Activated T-helper 1 cell treated with anti-CD3 and anti-CD28 coated beads, Interleukin-2, amount 50 U/mL, for 16 hours (primary cell): ENCODE measurements around the gene USF2.
A peak's percentile ranks its signal among the peaks of the same experiment; 100 is the strongest.
"Not testable (repeated sequence)": the region's sequence is repeated elsewhere in the genome, so short reads cannot be mapped to it uniquely, and the experiment has no call there.

ENCODE experiments used
- DNase-seq, 2 donors: peaks; one replicate each; pipeline ENCODE4 v3.0.0-alpha.2; 2020; ENCODE audit warnings: low read depth in 1 of 2, low spot score in 1 of 2

Gene USF2

DNA sequence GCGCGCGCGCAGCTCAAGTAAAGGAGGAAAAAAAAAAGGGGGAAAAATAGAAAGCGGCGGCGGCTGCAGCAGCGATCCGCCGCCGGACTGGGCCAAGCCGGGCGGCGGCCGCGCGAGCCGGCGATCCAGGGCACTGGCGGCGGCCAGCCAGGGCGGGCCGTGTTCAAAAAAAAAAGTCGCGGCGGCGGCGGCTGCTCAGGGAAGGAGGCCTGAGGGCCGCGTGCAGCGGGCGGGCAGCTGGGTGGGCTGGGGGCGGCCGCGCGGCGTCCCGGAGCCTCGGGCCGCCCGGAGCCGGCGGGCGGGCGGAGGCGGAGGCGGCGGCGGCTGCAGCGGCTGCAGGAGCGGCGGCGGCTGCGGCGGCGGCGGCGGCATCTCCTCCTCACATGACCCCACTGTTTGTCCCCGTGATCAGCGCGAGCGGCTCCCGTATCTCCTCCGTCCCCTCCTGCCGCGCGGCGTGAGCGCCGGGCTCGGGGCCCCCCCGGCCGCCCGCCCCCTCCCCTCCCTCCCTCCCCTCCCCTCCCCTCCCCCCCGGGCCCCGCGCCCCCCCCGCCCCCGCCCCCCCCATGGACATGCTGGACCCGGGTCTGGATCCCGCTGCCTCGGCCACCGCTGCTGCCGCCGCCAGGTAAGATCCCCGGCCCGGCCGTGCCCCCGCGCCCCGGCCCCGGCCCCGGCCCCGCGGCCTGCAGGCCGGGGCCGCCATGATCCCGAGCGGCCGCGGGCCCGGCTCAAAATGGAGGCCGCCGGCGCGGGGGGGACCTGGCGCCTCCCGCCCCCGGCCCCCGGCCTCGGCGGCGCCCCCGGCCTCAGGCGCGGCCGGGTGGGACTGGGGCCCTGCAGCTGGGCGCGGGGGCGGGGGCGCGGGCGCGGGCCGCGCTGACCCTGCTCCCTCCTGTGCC lies at the start of gene USF2:
Gene USF2, plus strand, starts transcription at position 427 of the 902 bp plus-strand sequence. Its CDS starts 140 bp downstream, at position 567.
- DNase-seq, result peak; percentile 42 to 48

DNA sequence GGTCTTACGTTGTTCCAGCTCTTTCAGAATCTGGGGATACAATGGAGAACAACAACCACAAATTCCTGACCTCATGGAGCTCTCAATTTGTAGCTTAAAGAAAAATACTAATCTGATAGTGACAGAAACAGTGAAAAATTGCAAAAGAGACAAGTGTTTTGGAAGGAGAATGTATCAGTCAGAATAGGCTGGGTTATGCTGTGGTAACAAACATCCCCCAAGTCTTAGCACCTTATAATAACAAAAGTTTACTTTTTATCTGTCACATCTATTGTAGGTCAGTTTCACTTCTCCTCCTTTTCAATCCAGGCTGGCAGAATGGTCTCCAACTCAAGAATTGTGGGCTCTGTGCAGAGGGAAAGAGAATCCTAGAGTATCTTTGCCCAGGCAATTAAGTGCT lies 49.8 kb upstream of the USF2 start:
- DNase-seq, result no peak

- no peak for DNase-seq
These were observed 48.3 kb upstream of the USF2 start for GRCh38 chr19:35220315-35220921.

GRCh38 chr19:35220973-35221590 lies 47.7 kb upstream of the USF2 start:
- DNase-seq, result not testable (repeated sequence)

DNA sequence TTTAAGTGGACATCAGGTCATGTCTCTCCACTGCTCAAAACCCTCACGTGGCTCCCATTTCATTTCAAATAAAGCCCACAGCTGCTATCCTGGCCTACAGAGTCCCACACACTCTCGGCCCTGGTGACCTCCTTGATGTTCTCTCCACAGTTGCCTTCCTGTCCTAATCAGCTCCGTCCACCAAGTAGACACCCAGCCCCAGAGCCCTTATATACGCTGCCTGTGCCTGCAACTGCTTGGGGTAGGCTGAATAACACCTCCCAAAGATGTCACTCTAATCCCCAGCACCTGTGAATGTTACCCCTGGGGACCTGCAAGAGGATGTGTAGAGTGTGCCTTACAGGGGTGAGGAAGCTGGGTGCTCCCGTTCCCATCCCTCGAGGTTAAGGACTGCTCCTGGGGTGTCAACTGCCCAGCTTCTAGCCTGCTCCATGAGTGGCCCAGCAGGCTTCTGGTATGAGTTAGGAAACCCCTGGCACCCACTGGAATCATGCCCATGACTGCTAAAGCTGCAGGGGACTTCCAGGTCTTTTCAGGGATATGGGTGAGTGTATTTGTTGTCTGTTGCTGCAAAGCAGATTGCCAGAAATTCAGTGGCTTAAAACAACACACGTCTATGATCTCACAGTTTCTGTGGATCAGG lies 46.3 kb upstream of the USF2 start:
- no peak for DNase-seq

GRCh38 chr19:35223084-35223790 lies 45.5 kb upstream of the USF2 start:
- DNase-seq, result no peak

DNA sequence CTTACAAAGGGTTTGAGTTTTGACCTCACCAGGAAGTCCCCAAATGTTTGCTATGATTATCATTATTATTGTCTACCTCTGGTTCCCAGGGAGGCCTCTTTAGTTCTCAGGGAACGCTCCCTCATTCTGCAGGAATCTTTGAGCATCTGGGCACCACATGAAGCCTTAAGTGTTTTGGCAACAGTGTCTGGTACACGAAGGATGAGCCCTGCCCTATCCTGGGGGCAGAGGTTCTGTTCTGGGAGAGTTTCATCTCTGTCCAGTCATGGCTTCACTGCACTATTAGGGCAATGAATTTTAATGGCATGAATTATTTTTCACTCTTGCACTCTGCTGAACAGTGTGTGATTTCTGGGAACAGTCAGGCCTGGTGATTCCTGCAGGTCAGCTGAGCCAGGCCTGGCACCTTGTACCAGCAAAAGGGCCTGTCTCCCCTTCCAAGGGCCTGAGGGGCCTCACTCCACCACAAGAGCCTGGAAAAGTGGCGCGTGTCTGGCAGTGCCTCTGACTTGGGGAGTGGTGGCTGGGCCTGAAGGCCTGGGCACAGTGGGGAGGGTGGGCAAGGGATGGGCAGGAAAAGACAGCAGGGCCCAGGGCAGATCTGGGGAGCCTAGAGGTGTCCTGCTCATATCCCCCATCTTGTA lies 44.8 kb upstream of the USF2 start:
- no peak for DNase-seq

DNA sequence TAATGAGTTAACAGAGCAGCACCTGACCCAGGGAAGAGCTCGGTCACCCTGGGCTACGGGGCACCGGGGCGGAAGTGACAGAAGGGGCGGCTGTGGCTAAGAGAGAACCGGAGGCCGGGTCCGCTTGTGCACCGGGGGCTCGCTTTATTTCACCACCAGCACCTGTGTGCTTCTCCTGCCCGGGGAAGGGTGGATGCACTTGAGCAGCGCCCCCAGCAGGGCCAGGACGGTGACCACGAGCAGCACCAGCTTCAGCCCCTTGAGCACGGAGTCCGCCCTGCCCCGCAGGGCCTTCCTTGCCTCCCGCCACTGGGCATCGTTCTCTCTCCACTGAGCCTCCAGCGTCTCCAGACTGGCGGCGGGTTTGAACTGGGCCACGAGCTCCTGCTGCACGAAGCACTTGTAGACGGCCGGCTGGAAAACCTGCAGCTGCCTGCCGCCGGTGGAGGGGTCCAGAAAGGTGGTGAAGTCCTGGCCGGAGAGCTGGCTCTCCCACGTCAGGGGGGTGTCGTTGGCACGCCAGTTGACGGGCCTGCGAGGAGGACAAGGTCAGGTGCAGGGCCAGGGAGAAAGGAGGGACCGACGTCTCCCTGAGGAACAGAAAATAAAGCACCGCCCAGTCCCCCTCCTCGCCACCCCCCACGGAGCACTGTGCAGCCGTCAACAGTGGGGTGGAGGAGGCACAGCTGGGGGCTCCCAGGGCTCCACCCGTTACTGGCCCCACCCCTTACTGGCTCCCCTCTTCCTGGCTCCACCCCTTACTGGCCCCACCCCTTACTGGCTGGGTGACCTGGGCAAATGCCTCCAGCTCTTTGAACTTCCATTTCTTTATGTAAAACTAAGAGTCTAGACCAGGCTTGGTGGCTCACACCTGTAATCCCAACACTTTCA lies 43.8 kb upstream of the USF2 start:
- no peak for DNase-seq

- no peak for DNase-seq
These were observed 42.8 kb upstream of the USF2 start for GRCh38 chr19:35225951-35226350.

- DNase-seq, result no peak
These were observed 42.0 kb upstream of the USF2 start for GRCh38 chr19:35226748-35227147.

- DNase-seq, result no peak
These were observed 40.4 kb upstream of the USF2 start, which contains the start of gene FAM187B for GRCh38 chr19:35228177-35228930. TSS of gene FAM187B (minus strand) at chr19:35228739. CDS start at chr19:35228680, 59 bp downstream.

GRCh38 chr19:35229601-35230000 lies 39.2 kb upstream of the USF2 start:
- no peak for DNase-seq

- no peak for DNase-seq
These were observed 36.7 kb upstream of the USF2 start for GRCh38 chr19:35231956-35232645.

DNA sequence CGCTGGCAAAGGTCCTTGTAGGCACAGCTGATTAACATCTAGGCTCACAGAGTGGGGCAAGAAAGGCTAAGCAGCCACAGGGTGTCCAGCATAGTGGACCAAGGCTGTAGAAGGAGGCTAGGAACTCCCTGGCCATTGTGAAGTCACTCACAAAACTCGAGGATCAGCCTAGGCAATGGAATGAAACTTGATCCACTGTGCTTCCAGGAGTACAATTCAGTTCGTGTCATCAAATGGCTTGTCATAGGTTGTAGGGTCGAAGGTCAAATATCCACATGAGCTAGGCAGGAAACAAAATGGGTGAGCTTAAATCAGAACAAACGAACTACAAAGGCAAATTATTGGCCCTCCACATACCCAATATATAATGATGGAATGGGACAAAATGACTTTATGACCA lies 35.9 kb upstream of the USF2 start:
- DNase-seq, result no peak

DNA sequence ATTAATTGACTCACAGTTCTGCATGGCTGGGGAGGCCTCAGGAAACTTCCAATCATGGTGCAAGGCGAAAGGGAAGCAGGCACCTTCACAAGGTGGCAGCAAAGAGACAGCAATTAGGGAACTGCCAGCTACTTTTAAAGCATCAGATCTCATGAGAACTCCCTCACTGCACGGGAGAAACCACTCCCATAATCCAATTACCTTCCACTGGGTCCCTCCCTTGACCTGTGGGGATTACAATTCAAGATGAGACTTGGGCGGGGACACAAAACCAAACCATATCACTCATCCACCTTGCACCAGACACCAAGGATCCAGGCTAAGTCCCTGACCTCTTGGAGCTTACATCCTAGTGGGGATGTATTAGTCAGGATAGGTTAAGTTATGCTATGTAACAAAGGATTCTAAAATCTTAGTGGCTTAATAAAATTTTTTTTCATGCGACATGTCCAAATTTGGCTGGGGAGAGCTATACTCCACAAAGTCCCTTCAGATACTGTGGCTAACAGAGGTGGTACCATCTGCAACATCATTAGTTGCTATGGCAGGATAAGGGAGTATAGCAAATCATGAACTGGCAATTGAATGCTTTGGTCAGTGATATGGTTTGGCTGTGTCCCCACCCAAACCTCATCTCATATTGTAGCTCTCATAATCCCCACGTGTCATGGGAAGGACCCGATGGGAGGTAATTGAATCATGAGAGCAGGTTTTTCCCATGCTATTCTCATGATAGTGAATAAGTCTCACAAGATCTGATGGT lies 31.9 kb upstream of the USF2 start:
- no peak for DNase-seq

DNA sequence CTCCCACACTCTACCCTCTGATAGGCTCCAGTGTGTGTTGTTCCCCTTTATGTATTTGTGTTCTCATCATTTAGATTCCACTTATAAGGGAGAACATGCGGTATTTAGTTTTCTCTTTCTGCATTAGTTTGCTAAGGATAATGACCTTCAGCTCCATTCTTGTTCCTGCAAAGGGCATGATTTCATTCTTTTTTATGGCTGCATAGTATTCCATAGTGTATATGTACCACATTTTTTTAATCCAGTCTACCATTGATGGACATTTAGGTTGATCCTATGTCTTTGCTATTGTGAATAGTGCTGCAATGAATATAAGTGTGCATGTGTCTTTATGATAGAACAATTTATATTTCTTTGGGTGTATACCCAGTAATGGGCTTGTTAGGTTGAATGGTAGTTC lies 29.2 kb upstream of the USF2 start:
- DNase-seq, result not testable (repeated sequence)

GRCh38 chr19:35240327-35240726 lies 28.4 kb upstream of the USF2 start:
- no peak for DNase-seq
